Fibroblast of lung (primary cell): ENCODE results near the gene TCERG1L.

ENCODE experiments used
- EZH2 ChIP-seq: IDR thresholded peaks from 2 replicates; pipeline ENCODE4 v1.5.1; 2012; ENCODE audit warnings: low read length, control low read depth, mild to moderate bottlenecking; ENCODE audit errors: missing control alignments
- TF ChIP-seq, protein P1 (sequence below), 2 donors: IDR thresholded peaks in 1 of 2; conservative IDR thresholded peaks in 1 of 2; 1 replicate in 1 of 2; 2 replicates in 1 of 2; pipeline ENCODE4 v1.5.1; 2011 to 2012; ENCODE audit warnings: low read length in 2 of 2, control low read depth in 1 of 2, inconsistent platforms in 1 of 2, low read depth in 1 of 2, mild to moderate bottlenecking in 1 of 2

DNA sequence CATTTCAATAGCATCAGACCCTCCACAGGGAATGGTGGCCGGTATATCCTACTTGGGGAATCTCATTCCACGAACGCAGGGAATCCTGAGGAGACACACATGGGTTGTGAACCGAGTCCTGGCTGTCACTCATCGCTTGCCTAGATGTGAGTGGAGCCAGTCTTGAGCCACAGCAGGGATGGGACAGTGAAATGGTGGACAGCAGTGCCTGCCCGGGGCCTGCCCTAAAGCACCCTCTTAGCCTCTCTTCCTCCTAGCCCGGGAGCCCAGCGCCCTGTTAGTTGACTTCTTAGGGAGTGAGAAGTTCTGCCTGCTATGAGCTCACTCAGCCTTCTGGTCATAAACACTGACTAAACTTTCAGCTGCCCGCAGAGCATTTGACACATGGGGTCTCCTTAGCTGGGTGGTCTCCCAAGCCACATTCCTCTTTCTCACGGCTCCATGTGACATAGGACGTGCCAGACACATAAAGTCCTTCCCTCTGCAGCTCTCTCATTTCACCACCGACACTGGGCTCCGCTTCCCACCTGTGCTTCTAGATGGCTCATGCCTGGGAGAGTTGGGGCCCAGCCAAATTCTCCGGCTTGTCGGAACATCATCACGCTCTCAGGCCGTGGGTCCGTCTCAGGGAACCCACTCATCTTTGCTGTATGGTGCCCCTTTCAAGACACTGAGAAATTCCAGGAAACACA is 60.9 kb downstream of the TCERG1L start:
- TF ChIP-seq, protein P1, sequence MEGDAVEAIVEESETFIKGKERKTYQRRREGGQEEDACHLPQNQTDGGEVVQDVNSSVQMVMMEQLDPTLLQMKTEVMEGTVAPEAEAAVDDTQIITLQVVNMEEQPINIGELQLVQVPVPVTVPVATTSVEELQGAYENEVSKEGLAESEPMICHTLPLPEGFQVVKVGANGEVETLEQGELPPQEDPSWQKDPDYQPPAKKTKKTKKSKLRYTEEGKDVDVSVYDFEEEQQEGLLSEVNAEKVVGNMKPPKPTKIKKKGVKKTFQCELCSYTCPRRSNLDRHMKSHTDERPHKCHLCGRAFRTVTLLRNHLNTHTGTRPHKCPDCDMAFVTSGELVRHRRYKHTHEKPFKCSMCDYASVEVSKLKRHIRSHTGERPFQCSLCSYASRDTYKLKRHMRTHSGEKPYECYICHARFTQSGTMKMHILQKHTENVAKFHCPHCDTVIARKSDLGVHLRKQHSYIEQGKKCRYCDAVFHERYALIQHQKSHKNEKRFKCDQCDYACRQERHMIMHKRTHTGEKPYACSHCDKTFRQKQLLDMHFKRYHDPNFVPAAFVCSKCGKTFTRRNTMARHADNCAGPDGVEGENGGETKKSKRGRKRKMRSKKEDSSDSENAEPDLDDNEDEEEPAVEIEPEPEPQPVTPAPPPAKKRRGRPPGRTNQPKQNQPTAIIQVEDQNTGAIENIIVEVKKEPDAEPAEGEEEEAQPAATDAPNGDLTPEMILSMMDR (conservative IDR thresholded peaks at IDR 0.05 in 1 of 2, IDR thresholded peaks at IDR 0.05 in 1 of 2; ENCODE audit: low read depth in 1 of 2, low read length in 2 of 2): no peak
- TF ChIP-seq EZH2: no peak
